Activated gamma-delta T cell (primary cell): ENCODE results near the gene SERPINE1.
"Not testable (repeated sequence)": the region's sequence is repeated elsewhere in the genome, so short reads cannot be mapped to it uniquely, and the experiment has no call there.

Experiments used
- DNase-seq: peaks from one replicate; lab custom pipeline; 2025; lab: John Stamatoyannopoulos, UW
- total RNA-seq, 2 donors: gene quantifications; one replicate each; lab custom pipeline; 2026; lab: John Stamatoyannopoulos, UW

The SERPINE1 gene
- total RNA-seq, result 0.41 to 0.57 reads per million in 2 donors

- no peak for DNase-seq
These were observed at the start of gene SERPINE1 for GRCh38 chr7:101126651-101127459. Gene SERPINE1 (plus strand): TSS chr7:101127104. CDS start chr7:101128394, 1,290 bp downstream.

DNA sequence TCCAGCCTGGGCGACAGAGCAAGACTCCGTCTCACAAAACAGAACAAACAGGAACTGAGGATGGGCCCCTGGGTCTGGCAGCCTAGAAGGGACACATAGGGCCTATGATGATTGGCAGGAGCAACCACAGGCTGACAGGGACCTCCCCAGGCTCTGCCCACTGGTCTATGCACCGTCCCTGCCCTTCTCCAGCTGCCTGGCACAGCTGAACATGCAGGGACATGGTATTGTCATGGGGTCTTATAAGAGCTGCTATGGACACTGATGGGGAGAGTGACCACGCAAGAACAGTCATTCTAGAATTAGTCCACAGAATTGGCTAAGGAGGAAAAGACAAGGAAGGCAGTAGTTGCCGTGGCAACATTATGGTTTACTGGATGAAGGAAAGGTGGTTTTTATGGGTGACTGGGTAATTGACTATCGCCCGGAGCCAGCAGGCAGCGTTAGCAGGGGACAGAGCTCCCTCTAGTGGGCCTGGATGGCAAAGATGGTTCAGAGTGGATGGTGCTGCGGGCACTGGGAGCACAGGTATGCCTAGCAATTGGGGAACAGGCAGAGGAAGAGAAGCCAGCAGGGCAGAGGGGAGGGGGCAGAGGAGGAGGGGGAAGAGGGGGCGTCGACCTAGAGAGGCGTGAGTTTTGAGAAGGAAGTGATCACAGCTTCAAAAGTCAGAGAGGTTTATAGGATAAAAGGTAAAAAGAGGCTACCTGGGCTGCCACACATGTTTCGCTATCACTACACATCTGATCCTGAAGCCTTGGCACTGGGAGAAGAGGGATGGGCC is 49.4 kb upstream of the SERPINE1 start:
- no peak for DNase-seq

DNA sequence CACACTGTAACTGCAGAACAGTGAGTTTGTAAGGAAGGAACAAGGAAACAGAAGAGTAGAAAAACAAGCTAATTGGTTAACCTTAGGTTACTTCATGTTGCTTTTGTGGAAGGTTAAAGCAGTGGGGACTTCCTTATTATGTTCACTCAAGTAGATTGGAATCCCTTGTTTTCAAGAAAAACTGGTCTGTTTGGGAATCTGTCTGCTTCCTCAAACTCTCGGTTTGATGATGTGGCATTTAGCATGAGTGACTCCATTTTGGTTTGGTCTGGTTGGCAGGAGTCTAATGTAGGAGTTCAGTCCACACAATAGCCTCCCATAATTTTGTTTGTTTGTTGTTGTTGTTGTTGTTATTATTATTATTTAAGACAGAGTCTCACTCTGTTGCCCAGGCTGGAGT is 45.5 kb upstream of the SERPINE1 start:
- no peak for DNase-seq

DNA sequence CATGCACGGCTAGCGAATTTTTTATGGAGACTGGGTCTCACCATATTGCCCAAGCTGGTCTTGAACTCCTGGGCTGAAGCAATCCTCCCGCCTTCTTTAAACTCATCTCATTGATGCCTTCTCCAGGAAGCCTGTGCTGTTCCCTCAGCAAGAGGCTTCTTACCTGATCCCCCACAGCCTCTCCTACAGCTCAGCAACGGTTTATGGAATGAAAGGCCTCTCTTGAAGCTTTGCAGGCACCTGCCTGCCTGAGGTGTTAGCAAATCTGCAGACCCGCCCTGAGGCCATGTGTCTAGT is 42.1 kb upstream of the SERPINE1 start:
- no peak for DNase-seq

DNA sequence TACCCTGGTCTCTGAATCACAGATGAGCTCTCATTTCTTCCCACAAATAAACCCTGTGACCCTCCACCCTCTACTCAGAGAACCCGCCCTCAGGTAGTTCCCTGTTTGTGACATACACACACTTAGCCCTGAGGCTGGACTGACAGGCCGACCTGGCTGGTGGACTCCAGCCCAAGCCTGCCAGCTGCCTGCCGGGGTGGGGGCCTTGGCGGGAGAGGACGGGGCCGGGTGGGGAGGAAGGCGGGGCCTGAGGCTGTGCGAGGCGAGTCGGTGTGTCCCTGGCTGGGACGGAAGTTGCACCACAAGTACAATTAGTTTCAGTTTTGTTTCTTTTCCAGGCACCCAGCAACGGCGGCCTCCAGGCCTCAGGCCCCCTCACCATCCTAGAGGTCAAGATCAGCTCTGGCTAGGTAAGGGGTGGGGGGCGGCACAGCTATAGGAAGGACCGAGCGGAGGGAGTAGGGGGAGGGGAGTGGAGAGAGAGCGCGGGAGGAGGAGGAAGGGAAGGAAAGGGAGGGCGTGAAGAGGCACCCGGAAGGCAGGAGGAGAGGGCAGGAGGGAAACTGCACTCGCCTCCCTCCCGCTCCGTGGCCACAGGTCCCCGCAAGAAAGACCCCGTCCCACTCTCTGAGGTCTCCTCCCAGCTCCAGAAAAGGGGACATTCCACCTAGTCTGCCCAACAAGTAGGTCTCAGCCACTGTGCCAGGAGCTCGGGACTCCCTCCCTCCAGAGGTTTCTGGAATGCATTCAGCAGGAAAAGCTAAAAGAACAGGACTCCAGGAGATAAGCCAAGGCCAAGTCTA is 41.5 kb upstream of the SERPINE1 start, which contains the start of gene TRIM56:
Gene TRIM56 (plus strand): TSS at position 320 of the 803 bp plus-strand sequence. CDS start 1,832 bp downstream, outside the sequence.
- DNase-seq, result peak; percentile 59

DNA sequence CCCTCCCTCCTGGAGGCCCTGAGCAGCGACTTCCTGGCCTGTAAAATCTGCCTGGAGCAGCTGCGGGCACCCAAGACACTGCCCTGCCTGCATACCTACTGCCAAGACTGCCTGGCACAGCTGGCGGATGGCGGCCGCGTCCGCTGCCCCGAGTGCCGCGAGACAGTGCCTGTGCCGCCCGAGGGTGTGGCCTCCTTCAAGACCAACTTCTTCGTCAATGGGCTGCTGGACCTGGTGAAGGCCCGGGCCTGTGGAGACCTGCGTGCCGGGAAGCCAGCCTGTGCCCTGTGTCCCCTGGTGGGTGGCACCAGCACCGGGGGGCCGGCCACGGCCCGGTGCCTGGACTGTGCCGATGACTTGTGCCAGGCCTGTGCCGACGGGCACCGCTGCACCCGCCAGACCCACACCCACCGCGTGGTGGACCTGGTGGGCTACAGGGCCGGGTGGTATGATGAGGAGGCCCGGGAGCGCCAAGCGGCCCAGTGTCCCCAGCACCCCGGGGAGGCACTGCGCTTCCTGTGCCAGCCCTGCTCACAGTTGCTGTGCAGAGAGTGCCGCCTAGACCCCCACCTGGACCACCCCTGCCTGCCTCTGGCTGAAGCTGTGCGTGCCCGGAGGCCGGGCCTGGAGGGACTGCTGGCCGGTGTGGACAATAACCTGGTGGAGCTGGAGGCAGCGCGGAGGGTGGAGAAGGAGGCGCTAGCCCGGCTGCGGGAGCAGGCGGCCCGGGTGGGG is 39.4 kb upstream of the SERPINE1 start:
- peak; percentile 28 for DNase-seq

- DNase-seq, result no peak
These were observed 38.9 kb upstream of the SERPINE1 start for GRCh38 chr7:101088069-101088425.

GRCh38 chr7:101088858-101089529 is 37.9 kb upstream of the SERPINE1 start:
- no peak for DNase-seq

GRCh38 chr7:101089876-101090275 is 37.0 kb upstream of the SERPINE1 start:
- DNase-seq, result no peak

DNA sequence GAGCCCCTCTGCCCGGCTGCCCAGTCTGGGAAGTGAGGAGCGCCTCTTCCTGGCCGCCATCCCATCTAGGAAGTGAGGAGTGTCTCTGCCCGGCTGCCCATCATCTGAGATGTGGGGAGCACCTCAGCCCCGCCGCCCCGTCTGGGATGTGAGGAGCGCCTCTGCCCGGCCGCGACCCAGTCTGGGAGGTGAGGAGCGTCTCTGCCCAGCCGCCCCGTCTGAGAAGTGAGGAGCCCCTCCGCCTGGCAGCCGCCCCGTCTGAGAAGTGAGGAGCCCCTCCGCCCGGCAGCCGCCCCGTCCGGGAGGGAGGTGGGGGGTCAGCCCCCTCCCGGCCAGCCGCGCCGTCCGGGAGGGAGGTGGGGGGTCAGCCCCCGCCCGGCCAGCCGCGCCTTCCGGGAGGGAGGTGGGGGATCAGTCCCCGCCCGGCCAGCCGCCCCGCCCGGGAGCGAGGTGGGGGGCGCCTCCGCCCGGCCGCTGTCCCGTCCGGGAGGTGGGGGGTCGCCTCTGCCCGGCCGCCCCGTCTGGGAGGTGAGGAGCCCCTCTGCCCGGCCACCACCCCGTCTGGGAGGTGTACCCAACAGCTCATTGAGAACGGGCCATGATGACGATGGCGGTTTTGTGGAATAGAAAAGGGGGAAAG is 34.5 kb upstream of the SERPINE1 start:
- not testable (repeated sequence) for DNase-seq

DNA sequence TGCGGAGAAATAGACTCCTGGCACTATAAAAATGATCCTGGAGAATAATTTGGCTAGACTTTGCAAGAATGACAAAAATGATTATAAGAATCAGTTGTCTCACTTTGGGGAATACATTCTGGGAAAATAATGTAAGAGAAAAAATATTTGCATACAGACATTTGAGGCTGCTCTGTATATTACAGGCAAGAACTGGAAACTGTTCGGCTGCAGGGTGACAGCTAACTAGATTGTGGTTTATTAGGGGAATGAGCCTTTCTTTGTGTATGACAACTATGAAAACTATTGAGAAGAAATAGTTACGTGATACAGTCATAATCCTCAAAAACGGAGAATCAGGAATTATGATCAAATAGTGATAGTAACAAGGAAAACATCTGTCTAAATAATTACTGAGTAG is 33.0 kb upstream of the SERPINE1 start:
- no peak for DNase-seq

- no peak for DNase-seq
These were observed 32.5 kb upstream of the SERPINE1 start for GRCh38 chr7:101094376-101094775.

GRCh38 chr7:101094791-101095375 is 32.0 kb upstream of the SERPINE1 start:
- no peak for DNase-seq

DNA sequence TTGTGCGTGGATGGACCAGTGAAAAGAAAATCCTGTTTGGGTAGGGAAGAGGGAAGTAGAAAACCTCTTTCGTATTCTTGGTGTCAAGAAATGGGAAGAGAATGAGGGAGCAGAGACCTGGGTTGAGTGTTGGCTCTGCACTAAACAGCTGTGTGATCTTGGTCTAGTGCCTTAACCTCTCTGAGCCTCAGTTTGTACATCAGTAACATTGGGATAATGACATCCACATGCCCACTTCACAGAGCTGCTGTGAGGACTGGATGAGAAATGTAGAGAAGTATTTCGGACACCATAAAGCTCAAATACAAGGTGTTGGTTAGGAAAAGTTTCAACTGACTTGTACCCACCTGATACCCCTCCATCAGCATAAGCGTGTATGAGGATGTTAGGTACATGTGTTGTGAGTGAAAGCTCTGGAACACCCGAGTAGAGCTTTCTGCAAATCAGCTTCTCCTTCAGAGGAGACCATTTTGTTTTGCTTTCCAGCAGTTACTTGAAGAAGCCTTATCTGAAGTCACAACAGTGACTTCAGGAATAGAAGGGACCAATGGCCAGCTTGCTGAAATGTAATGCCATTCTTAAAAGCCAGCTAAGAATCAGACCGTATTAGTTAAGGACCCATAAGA is 30.5 kb upstream of the SERPINE1 start:
- DNase-seq, result no peak

DNA sequence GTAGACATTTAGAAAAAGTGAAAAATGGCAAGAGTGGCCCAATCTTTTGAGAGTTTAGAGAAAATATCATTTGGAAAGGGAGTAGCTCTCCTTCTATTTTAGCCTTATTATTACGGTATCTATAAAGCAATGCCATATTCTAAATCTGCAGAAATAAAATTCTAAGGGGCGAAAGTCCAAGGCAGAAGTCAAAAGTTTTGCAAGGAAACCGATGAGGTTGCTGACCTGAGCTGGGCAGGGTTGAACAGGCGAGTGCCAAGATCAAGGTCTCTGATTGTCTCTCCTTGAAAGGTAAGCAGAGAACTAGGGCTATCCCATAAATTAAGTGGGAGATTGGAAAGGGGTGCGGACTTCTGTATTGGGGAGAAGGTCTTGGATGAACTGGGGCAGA is 30.0 kb upstream of the SERPINE1 start:
- DNase-seq, result no peak

GRCh38 chr7:101097561-101097960 is 29.3 kb upstream of the SERPINE1 start:
- no peak for DNase-seq

GRCh38 chr7:101099969-101100781 is 26.7 kb upstream of the SERPINE1 start:
- DNase-seq, result no peak

GRCh38 chr7:101100858-101101847 is 25.8 kb upstream of the SERPINE1 start:
- DNase-seq, result no peak
